GM18861 (cell line): ENCODE results near the gene CYB5D1.

Experiments used
- ATAC-seq: cut with Tn5 transposase; IDR thresholded peaks from one replicate; pipeline ENCODE4 v1.9.1; 2021; ENCODE audit not compliant: unreplicated experiment

CYB5D1 gene

DNA sequence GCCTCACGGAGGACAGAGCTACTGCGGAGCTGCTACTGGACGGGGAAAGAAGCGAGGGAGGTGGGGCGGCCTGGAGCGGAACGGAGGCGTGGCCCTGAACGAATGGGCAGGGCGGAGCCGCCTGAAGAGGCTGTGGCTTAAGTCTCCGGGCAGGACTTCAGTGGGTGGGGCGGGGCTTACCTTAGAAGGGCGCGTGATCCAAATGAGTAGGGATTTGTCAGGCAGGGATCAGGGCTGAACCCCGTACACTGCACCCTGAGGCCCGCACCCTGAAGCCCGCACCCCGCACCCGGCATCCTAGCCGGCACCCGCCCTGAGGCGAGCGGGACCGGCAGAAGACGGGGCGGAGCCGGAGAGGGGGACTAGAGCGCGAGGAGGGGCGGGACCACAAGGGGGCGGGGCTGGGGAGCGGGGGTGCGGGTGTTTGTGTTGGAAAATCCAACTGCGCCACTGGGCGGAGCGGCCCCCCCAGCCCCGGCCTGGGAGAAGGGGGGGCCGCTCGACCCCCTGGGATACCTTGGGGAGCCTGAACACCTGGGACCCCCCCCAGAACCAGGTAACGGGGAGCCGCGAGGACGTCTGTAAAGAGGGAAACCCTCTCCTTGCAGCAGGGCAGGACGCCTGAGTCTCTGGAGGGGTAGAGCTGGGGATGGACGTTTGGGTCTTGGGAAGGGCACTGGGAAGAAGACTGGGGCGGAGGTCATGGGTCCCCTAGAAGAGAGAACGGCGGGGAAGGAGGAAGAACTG lies 23.8 kb upstream of the CYB5D1 start, which contains the start of gene KDM6B:
Gene KDM6B, plus strand, starts transcription at position 423 of the 747 bp plus-strand sequence. CDS start 11,338 bp downstream, outside the sequence.
- ATAC-seq: no peak

DNA sequence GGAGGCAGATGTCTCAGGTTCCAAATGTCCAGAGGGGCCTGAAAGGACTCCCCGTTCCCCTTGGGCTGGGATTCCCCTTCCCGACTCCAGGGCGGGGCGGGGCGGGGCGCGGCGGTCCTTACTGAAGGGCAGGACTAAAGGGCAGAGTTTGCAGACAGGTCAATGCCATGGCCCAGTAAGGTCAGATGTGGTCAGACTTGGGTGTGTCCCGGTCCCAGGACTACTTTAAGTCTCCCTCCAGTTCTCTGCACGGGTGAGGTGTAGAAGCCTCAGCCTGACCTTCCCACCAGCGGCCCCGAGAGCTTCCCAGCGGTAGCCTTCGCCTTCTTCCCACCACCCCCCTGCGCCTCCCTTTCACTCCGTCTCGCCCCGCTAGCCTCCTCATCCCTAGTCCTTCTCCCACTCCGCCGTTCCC lies 23.3 kb upstream of the CYB5D1 start:
- ATAC-seq: no peak

DNA sequence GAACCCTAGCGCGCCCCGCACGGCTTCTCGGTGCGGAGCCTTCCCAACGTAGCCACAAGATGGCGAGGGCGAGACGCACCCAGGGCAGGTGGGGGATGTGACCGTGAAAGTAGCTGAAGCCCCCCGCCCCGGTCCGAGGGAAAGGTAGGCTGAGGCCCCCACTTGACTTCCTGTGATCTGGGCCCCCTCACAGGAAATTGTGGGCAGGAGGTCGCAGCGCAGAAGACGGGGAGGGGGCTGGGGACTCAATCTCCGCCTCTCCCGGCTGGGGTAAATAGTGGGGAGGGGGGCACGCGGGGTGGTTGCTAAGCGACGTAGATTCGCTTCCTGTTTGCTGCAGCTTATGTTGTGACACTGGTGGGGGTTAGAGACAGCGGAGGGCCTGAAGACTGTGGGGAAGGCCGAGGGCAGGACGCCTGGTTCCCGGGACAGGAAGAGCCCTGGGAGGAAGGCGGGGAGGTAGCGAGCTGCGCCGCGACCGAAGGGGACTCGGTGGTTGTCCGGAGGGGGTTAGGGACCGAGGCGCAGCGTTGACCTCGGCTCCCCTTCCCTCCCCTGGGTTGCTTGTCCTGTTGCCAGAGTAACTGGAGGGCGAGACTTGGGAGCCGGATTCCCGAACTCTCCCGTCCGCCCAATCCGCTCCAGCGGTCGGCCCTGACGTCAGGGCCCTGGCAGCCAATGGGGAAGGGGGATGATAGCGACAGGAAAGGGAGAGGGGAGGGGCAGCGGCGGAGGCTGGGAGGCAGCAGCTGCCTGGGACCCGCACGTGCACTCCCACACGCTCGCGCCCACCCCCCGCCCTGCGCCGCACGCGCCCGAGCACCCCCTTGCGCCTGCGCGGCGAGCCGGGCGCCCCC lies 22.6 kb upstream of the CYB5D1 start:
- peak; percentile 29 for ATAC-seq

GRCh38 chr17:7835814-7836595 lies 21.8 kb upstream of the CYB5D1 start:
- ATAC-seq: peak; percentile 24

DNA sequence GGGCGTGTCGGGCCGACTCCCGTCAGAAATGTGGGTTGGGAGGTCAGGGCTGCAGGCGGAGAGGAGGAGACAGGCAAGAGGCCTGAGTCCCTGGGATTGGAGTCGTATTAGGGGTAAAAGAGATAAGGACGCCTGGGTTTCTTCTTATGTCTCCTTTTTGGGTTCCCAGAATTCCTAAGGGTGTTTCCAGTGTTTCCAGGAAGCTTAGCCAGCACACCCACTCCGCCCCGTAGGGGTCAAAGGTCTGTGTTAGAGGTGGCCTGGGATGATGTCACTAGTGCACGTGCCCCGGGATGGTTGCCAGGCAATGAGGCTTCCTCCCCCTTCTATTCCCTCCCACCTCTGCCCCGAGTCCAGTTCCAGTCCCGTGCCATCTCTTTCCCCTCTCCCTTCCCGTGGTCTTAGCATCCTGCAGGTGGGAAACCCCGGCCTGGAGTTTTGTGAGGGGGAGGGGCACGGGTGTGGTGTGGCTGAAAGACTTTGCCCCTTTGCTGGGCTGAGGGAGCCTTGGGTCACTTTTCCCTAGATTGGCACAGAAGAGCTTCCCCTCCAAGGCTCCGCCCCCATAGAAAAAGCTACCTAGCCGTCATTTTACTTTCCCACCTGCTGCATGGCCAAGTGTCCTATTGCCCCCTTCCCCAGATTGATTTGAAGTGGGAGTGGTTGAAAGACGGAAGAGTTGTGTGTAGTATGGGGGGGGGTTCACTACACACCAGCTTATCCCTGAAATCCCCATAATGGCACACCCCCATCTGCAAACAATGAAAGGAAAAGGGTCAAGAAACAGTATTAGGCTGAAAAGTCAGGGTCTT lies 21.0 kb upstream of the CYB5D1 start:
- no peak for ATAC-seq

GRCh38 chr17:7837408-7838088 lies 20.3 kb upstream of the CYB5D1 start:
- ATAC-seq: no peak

GRCh38 chr17:7838090-7839075 lies 19.4 kb upstream of the CYB5D1 start:
- ATAC-seq: no peak

GRCh38 chr17:7839190-7839875 lies 18.5 kb upstream of the CYB5D1 start:
- no peak for ATAC-seq

DNA sequence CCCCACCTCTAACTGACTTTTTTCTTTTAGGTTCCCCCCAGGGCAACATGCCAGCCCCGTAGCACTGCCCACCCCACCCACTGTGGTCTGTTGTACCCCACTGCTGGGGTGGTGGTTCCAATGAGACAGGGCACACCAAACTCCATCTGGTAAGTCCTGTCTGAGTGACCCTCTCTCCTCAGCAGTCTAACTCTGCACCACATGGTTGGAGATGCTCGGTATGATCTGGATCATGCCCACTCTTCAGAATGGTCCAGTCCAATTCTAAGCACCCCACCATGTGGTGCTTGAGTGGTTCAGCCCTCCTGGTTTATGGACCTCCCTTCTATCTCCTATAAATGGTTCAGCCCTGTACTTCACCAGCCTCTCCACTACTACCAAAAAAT lies 17.9 kb upstream of the CYB5D1 start:
- no peak for ATAC-seq

GRCh38 chr17:7840441-7840840 lies 17.4 kb upstream of the CYB5D1 start:
- no peak for ATAC-seq

DNA sequence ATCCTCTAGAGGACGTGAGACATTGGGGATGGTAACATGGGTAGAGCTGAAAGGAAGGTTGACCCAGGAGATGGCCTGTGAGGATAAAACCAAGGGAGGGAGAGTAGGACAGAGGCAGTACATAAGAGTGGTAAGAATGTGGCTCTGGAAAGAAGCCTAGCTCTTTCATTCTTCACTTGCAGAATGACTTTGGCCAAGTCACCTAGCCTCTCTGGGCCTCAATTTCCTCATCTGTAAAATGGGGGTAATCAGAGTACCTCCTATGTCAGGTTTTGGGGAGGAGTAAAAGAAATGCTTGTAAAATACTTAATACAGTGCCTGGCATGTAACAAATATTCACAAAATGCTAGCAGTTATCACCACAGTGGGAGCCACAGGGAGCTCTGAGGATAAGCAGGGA lies 16.9 kb upstream of the CYB5D1 start:
- no peak for ATAC-seq

DNA sequence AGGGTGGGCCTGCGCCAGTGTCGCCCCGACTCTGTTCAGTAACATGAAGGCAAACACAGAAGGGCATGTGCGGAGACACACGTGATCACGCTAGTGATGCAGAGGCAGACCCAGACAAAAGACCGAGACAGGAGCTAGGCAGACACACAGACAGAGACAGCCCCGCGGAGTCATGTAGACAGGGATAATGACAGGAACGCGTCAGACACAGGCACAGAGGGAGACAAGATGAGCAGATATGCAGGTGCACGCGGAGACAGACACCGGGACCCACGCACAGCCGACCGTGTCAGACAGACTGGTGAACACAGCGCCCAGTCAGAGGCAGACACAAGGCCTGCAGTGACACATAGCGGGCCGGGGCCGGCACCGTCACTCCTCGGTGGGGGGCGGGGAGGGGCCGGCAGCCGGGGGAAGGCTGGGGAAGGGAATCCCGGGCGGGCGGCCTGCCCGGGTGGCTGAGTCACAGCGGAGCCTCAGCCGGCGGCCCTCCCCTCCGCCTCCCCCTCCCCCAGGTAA lies 16.3 kb upstream of the CYB5D1 start:
- peak; percentile 4 for ATAC-seq

DNA sequence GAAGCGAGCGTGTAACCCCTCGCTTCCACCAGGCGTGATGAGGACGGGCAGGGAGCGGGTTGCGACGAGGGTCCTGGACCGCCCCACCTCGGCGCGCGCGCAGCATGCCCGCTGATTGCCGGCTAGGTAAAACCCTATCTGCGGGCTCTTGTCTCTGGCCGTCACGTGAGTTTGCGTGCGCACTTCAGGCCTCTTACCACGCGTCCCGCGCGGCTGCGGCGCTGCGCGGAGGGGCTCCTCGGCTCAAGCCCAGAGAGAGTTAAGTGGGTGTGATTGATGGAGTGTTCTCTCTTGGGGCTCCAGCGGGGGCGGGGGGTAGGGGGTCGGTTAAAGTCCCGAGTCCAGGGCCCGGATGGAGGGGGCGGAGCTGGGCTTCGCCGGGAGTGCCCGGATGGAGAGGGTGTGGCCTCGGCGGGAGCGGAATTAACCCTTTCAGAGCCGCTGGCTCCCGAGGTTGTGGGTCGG lies 15.9 kb upstream of the CYB5D1 start:
- peak; percentile 10 for ATAC-seq

DNA sequence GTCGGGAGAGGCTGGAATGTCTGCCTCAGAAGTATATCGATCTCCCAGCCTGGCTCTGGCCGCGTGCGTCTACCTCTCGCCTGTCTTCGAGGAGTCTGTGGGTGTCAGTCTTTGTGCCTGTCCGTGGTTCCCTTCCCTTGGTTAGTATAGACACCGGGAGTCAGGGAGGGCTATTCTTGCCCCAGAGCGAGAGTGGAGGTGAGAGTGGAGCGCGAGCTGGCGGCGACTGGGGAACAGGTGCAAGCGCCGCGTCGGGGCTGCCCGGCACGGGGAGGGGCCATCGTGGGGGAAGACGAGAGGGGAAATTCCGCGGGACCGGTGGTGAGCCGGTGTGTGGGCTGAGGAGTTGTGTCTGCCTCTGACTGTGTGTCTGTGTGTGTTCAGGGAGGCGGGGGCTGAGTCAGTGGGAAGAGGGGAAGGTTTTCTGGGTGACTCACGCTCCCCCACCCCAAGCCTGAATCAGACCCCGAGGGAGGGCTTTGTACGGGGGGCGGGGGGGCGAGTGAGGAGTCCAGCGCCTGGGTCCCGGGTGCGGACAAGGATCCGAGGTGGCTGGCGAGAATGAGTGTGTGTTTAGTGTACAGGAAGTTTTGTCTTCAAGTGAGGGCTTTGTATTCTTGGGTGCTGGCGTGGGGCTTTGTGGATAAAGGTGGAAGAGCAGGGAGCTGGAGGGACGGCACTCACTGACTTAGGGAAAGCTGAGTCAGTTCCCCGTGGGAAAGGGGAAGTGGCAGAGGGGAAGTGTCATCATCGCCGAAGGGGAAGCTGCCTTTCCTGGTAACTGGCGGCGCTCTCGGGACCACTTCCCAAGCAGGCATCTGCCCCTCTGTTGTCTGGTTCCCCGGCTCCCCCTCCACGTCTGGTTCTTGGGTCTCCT lies 15.2 kb upstream of the CYB5D1 start:
- ATAC-seq: peak; percentile 18

DNA sequence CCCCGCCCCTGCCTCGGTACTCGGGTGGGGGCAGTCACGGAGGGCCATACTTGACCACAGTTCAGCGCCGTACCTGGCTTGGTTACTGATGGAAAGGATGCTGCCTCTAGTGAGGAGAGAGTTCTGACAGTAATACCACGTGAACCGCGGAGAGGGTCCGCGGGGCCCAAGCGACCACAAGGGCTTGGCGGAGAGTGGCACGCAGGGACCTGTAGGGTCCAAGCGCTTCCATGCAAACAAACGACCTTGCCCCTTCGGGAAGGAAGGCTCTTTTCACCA lies 14.6 kb upstream of the CYB5D1 start:
- no peak for ATAC-seq

DNA sequence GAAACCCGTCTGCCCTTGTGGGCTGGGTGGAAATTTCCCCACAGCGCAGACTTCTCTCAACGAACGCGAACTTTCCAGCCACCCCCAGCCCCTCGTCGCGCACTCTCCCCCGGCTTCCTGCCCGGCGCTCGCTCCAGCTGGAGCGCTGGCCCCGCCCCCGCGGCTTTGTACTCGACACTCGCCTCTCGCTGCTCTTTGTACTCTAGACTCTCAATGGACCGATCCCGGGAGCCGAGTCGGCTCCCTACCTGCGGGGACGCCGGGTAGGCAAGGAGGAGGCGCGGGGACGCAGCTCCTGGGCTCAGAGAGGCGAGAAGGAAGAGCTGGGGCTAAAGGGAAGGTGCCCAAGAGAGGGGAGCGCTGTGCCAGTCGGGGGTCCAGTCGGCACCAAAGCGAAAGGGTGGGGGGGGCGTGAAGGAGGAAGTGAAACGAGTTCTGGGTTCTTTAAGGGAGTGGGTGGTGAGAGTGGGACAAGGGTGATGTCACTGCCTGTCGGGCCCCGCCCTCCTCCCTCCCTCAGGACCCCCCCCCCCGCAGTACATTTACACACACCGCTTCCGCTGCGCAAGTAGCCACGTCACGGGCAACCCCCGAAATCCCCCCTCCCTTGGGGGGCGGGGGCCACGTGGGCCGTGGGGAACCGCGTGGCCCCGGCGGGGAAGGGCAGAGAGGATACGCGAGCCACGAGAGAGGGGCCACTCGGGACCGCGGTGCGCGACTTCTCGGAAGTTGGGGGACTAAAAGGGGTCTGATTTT lies 14.1 kb upstream of the CYB5D1 start:
- ATAC-seq: no peak
